ENCODE results near the gene ZGRF1.
"Not testable (repeated sequence)": the region's sequence is repeated elsewhere in the genome, so short reads cannot be mapped to it uniquely, and the experiment has no call there.

Gene ZGRF1

DNA sequence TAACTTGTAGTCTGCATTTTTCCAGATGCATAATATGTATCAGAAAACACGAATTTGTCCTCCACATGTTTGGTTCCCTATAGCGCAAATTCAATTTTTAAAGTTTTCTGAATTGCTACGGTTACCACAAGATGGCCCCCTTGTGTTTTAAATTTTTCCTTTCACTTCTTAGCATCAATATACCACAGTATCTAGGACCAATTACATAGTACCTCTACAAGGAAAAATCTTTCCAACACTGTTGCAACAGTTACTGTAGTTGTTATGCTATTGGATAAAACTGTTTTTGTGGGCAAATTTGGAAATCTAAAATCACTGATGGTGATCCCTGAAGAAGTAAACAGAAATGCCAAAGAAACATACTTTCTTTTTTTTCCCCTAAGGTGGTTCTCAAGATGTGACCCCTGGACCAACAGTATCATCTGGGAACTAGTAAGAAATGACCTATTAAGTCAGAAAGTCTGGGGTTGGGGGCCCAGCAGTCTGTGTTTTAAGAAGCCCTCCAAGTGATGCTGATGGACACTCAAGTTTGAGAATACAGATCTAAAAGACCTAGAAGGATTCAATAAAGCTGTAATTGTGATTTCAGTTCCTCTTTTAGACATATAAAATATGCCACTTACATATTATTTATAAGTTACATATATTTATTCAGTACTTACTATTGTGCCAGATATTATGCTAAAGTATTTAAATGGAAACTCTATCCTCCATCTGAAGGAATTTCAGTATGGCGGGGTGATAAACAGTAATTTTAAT lies 3.1 kb downstream of the ZGRF1 start:
- peak in 1 of 2 donors; percentile 48 for DNase-seq

DNA sequence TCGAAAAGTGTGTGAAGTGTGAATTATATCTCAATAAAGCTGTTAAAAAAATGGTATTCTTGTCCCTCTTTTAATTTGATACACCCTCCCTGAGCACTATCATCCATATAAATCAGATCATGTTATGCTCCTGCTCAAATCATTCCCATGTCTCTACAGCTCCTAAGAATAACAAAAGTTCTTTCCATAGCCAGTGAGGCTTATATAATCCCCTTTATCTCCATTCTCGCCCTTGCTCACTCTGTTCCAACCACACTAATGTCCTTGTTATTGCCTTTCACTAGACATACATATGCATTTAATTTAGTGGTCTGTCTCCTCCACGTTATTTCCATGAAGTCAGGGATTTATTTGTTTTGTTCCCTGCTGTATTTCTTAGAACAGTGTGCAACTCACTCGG lies 10.5 kb downstream of the ZGRF1 start:
- DNase-seq = no peak

DNA sequence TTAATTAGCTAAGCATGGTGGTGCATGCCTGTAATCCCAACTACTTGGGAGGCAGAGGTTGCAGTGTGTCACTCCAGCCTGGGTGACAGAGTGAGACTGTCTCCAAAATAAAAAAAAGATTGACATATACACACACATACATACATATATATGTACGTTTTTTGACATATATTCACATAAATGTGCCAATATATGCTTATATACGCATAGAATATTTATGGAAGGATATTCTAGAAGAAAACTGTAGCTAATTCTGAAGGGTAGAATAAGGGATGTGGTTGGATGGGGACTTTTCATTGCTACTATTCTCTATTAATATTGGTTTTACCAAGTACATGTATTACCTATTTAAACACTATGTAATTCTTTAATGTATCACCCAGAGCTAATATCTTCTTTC lies 19.7 kb downstream of the ZGRF1 start:
- DNase-seq = no peak

DNA sequence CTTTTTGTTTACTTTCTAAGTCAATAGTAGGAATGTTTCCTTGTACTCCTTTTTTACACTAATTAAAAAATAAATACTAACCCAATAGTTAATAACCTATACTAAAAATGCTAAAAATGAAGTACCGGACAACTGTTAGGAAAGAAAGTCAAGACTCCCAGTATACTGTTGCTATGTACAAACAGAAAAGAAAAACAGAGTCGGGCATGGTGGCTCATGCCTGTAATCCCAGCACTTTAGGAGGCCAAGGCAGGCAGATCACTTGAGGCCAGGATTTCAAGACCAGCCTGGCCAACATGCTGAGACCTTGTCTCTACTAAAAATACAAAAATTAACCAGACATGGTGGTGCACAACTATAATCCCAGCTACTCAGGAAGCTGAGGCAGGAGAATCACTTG lies 23.9 kb downstream of the ZGRF1 start:
- not testable (repeated sequence) for DNase-seq

DNA sequence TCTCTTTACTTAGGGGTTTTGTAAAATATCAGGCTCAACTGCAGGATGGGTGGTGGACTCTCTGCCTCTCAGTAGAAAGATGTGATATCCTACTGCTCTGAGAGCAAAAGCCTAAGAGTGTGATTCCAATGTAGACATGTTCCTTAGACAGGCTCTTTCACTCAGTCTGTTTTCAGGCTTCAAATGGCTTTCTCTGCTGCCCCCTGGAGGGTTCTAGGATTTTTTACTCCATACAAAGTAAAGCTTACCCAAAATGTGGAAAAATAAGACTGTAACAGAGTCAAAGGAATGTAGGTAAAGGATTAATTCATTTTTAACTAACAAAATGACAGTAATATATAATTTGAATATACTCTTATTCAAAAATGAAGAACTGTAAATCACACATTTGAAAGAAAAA lies 32.1 kb downstream of the ZGRF1 start:
- peak; percentile 16 to 57 for DNase-seq

DNA sequence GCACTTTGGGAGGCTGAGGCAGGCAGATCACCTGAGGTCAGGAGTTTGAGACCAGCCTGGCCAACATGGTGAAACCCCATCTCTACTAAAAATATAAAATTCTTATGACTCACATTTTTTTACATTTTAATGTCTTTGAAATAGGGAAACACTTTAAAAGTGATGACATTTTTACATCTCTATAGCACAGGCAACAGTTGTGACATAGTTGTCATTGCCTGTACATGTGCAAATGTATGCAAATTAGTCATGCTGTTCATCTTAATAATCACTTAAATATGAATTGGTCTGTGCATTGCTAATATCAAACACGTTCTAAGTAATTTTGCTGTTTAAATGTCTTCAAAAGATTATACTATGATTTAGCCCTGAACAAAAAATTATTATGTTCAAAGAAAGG lies 41.7 kb downstream of the ZGRF1 start:
- no peak for DNase-seq

DNA sequence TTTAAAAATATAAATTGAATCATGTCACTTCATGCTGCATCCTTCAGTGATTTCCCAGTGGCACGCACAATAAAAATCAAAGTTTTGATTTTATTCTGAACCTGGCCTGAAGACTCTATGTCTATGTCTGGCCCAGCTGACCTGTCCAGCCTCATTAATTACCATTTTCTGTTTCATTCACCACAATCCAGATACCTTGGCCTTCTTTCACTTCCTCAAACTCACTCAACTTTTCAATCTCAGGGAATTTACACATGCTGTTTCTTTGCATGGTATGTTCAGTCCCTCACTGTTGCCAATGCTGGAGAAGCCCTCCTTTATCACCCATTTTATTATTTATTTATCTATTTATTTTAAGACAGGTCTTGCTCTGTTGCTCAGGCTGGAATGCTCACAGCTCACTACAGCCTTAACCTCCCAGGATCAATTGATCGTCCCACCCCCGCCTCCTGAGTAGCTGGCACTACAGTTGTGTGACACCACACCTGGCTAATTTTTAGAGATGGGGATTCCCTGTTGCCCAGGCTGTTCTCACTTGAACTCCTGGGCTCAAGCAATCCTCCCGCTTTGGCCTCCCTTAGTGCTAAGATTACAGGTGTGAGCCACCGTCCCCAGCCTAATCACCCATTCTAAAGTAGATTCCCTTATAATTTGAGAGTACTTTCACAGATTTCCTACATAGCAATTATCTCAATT lies 43.1 kb downstream of the ZGRF1 start:
- DNase-seq = no peak

DNA sequence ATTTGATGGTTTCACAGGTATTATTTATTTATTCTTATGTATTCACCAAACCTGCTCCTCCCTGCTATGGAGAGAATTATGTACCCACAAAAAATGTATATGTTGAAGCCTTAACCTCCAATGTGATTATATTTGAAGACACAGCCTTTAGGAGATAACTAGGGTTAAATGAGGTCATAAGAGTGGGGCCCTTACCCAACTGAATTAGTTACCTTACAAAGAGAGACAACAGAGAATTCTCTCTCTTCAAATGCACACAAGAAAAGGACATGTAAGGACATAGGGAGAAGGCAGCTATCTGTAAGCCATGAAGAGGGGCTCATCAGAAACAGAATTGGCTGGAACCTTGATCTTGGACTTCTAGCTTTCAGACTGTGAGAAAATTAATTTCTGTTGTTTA lies 44.0 kb downstream of the ZGRF1 start:
- no peak for DNase-seq

DNA sequence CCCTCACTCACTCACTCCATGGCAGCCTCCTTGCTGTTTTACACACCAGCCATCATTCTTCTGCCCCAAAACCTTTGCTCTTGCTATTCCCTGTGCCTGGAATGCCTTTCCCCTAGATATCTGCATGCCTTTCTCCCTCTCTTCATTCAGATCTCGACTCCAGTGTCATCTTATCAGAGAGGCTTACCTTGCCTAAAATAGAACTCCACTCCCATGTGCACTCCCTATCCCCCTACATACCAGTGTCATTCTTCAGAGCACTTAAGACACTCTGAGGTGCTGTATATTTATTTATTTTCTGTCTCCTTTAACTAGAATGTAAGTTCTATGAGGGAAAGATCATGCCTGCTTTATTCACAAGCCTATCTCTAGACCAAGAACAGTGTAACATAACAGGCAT lies 45.1 kb downstream of the ZGRF1 start:
- DNase-seq = no peak

DNA sequence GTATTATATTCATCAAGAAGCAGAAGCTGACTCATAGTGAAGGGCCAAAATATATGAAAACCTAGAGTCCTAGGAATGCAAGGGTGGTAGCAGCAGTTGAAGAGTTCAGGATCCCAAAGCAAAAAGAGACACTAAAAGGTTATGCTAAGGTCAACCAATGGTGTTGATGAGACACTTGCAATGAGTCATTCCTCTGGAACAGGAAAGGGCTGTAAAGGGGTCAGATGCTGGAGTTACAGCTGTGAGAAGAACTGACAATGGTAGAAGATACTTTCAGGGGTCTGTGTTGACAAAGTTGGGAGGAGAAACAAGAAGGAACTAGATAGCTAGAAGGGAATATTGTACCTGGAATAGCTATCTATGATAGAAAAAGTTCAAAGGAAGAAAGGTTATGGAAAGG lies 47.5 kb downstream of the ZGRF1 start:
- DNase-seq = no peak

DNA sequence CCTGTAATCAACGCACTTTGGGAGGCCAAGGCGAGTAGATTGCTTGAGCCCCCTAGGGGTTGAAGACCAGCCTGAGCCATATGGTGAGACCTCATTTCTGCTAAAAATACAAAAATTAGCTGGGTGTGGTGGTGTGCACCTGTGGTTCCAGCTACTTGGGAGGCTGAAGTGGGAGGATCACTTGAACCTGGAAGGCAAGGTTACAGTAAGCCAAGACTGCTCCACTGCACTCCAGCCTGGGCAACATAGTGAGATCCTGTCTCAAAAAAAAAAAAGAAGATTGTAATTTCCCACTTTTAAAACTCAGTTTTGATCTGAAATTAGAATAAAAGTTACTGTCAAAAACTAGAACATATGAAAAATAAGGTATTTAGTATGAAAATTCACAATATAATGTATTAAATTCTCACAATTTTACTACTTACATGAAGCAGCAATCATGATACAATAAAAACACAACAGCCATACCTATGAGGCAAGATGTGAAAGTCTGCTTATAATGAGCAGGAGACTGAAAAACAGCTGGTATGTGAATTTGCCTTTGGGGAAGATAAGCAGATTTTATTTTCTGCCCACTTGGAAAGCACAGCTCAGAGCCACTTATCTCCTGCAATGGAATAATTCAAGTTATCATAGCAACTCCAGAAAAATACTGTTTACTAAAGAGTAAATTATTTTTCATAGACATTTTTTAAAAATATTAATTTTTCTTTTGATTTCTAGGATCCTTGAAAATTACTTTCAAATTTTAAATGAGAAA lies 50.6 kb downstream of the ZGRF1 start:
- no peak for DNase-seq

DNA sequence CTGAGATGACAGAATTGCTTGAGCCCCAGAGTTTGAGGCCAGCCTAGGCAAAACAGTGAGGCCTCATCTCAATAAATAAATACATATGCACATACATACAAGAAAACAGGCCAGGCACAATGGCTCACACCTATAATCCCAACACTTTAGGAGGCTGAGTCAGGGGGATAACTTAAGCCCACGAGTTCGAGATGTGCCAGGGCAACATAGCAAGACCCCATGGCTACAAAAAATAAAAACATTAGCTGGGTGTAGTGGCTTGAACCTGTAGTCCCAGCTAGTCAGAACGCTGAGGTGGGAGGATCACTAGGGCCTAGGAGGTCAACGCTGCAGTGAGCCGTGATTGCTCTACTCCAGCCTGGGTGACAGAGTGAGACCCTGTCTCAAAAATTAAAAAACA lies 69.2 kb downstream of the ZGRF1 start:
- DNase-seq = no peak

DNA sequence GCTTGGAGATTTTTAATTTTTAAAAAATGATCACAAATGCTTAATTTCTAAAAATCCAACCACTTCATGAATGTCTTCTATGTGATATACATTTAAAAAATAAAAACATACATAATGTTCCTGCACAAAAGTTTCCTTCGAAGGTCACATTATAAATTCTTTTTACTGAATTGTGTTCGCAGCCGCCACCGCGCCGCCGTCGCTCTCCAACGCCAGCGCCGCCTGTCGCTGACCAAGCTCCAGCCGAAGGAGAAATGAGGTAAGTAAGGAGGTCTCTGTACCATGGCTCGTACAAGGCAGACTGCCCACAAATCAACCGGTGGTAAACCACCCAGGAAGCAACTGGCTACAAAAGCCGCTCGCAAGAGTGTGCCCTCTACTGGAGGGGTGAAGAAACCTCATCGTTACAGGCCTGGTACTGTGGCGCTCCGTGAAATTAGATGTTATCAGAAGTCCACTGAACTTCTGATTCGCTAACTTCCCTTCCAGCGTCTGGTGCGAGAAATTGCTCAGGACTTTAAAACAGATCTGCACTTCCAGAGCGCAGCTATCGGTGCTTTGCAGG lies 71.9 kb downstream of the ZGRF1 start:
- DNase-seq = no peak

DNA sequence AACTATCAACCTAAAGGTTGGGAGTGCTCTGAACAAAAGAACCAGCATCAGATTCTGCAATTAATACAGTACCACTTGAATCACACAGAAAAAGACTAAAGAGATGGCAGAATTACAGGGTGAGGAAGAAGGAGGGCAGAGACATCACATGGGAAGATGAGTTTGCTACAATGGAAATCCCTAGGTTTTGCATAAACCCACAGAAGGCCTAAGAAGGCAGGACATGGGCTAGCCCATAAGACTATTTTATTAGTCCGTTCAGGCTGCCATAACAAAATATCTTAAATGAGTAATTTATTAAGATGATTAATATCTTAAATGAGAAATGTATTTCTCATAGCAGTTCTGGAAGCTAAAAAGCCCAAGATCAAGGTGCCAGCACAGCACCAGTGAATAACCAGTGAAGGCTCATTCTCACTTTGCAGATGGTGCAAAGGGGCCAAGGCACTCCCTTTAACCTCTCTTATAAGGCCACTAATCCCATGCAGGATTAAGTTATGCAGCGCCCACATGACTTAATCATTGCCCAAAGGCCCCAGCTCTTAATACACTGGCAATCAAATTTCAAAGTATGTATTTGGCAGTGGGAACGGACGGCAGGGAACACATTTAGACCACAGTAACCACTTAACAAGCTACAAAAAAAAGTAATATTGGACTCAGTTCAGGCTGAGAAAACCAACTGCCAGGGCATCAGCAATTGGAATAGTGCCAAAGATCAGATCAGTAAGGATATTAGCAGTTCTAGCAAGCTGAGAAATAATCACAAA lies 73.1 kb downstream of the ZGRF1 start:
- no peak for DNase-seq

DNA sequence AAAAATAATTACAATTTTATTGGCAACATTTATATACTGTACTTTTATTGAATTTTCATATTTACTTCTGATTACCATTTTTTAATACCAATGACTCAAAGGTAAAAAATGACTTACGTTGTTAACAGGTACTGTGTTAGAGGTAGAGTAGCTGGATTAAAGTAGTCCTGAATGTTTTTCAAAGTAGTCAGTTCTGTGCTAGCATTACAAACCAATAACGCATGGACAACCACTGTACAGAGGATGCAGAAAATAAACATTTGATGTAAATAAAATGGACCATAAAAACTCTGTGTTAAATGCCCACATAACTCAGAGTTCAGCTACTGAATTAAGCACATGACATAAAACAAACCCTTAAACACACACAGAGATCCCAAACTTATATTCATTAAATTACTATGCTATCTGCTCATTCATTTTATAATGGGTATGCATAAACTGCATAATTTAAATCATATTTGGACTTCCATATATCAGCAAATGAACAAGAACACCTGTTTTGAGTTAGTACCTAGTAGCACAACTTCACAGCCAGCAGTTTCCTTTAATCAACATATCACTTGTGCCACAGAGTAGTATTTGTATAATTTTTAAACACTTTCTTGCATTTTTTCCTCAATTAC lies 74.3 kb downstream of the ZGRF1 start:
- no peak for DNase-seq

DNA sequence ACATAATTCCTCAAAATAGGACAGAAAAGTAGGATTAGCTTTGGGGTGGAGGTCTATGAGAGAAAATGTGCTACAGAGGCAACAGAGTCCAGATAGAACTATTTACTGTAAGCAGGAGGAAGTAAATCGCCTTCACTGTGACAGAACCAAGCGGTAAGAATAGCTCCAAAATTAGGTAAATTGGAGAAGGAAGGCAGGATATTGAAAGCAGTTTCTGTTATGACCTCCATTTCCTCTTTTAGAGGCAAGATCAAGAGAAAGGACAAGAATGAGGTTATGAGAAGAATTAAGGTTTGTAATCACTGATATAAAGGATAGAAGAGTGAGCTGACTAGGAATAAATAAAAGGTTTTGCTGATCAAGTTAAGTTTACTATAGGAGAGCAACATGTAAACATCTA lies 76.6 kb downstream of the ZGRF1 start:
- no peak for DNase-seq

DNA sequence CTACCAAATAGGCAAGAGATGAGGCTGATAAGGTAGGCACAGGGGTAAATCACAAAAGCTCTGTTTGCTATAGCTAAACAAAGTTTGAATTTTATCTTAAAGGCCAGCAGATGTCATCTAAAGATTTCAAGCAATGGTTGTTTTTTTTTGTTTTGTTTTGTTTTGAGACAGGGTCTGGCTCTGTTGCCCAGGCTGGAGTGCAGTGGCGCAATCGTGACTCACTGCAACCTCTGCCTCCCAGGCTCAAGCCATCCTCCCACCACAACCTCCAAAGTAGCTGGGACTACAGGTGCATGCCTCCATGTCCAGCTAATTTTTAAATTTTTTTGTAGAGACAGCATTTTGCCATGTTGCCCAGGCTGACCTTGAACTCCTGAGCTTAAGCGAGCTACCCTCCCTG lies 77.7 kb downstream of the ZGRF1 start:
- DNase-seq = no peak

DNA sequence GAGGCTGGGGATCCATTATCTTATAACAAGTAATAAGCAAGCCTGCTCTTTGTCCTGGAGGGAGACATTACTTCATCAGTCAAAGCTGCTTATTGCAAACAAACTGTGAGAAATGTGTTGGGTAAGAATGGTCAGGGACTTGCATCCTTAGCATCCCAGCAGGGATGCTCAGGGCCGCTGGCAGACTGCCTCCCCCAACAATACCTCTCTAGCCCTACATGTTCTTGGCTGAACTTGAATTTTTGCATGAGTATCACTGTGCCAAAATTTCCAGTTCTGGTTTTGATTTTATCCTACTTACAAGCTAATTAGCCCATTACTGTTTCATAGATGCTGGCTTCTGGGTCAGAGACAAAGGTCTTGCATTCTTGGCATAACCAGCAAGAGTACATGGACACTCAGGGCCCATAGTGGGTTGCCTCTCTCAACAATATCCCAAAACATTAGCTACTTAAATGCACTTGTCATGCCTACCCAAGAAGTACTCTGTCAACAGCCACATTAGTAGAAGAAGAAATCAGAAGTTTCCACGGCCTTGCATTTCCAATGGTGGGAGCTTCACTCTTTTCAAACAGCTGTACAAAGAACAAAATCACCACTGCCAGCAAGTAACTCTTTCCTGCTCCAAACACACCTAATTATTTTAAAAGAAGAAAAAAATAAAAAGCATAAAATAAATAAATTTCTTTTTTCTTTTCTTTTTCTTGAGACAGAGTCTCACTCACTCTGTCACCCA lies 78.9 kb downstream of the ZGRF1 start:
- DNase-seq = no peak

DNA sequence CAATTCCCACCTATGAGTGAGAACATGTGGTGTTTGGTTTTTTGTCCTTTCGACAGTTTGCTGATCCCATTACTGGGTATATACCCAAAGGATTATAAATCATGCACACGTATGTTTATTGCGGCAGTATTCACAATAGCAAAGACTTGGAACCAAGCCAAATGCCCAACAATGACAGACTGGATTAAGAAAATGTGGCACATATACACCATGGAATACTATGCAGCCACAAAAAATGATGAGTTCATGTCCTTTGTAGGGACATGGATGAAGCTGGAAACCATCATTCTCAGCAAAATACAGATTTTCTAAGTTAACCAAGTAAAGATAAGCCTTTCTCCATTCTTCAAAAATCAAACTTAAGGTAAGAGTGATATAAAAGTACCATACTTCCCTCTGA lies 82.4 kb downstream of the ZGRF1 start:
- not testable (repeated sequence) for DNase-seq

DNA sequence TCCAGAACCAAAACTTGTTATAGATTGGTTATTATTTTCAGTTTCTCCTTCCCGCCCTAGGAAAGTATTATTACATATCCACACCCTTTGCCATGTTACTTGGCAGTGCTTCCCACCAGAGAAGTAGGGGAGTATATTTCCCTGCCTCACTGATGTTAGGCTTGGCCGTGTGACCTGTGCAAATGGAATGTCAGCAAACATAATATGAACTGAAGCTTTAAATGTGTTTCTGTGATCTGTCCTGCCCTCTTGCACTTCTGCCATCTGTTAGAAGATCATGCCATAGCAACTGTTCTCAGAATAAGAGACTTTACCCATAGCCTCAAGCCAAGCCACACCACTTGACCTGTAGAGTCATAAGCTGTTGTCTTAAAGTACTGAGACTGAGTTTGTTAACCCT lies 84.0 kb downstream of the ZGRF1 start:
- no peak for DNase-seq

DNA sequence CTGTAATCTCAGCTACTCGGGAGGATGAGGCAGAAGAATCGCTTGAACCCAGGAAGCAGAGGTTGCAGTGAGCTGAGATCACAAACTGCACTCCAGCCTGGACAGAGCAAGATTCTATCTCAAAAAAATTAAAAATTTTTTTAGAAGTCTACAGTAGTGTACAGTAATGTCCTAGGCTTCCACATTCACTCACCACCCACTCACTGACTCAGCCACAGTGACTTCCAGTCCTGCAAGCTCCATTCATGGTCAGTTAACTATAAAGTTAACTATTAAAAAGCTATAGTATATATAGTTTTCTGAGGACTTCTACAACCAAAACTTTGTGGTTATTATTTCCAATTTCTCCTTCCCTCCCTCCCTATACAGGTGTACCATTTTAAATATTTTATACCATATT lies 86.0 kb downstream of the ZGRF1 start:
- DNase-seq = no peak

DNA sequence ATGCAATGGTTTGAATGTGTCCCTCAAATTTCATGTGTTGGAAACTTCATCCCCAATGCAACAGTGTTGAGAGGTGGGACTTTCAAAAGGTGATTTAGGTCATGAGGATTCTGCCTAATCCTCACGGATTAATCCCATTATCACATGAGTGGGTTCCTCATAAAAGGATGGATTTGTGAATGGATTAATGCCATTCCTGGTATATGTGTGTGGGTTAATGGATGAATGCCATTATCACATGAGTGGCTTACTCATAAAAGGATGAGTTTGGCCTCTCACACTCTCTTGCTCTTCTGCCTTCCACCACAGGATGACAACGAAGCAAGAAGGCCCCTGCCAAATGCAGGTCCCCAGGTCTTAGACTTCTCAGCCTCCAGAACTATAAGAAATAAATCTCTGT lies 90.2 kb downstream of the ZGRF1 start:
- DNase-seq = no peak
